Measurements from ENCODE around the gene SPACA7.

DNA sequence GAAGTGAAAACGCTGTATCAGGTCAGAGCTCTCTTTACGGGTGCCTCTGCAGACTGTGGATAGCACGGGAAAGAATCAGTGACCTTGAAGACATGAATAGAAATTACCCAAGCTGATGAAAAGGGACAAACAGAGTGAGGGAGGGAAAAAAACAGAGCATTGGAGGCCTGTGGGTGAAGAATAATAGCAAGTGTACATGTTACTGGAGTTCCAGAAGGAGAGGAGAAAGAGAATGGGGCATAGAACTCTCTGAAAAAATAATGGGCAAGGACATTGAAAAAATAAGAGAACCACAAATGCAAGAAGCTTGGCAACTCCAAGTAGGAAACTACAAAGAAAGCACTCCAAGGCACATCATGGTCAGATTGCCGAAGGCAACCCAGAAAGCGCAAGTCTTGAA lies 86.3 kb downstream of the SPACA7 start:
- TF ChIP-seq POLR2A (IDR thresholded peaks at IDR 0.05), result no peak
- TF ChIP-seq, protein P1, sequence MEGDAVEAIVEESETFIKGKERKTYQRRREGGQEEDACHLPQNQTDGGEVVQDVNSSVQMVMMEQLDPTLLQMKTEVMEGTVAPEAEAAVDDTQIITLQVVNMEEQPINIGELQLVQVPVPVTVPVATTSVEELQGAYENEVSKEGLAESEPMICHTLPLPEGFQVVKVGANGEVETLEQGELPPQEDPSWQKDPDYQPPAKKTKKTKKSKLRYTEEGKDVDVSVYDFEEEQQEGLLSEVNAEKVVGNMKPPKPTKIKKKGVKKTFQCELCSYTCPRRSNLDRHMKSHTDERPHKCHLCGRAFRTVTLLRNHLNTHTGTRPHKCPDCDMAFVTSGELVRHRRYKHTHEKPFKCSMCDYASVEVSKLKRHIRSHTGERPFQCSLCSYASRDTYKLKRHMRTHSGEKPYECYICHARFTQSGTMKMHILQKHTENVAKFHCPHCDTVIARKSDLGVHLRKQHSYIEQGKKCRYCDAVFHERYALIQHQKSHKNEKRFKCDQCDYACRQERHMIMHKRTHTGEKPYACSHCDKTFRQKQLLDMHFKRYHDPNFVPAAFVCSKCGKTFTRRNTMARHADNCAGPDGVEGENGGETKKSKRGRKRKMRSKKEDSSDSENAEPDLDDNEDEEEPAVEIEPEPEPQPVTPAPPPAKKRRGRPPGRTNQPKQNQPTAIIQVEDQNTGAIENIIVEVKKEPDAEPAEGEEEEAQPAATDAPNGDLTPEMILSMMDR (IDR thresholded peaks at IDR 0.05), result no peak

All from body of pancreas (tissue), 4 donors.